Ramos (cell line): ENCODE results near the gene AAMP.
"Not testable (repeated sequence)": the region's sequence is repeated elsewhere in the genome, so short reads cannot be mapped to it uniquely, and the experiment has no call there.

ENCODE experiments used
- in situ Hi-C: fragments of 300-500 bp; cut with MboI; formaldehyde crosslinking; loops from one replicate; pipeline ENCODE4 v1.14.3; 2022; ENCODE audit warnings: low sequenced_read_pairs; ENCODE audit not compliant: unreplicated experiment

Gene AAMP

GRCh38 chr2:218269900-218270720, at the start of gene AAMP, which contains the start of gene PNKD:
Gene AAMP (minus strand): TSS chr2:218270137. CDS start chr2:218270086, 51 bp downstream.
Gene PNKD (plus strand): TSS chr2:218270519. CDS start chr2:218270536, 17 bp downstream.
- in situ Hi-C loops, result loop anchor here (5.0 kb wide), 1 partner anchor 83 kb away; no protein-coding TSS in a partner anchor

DNA sequence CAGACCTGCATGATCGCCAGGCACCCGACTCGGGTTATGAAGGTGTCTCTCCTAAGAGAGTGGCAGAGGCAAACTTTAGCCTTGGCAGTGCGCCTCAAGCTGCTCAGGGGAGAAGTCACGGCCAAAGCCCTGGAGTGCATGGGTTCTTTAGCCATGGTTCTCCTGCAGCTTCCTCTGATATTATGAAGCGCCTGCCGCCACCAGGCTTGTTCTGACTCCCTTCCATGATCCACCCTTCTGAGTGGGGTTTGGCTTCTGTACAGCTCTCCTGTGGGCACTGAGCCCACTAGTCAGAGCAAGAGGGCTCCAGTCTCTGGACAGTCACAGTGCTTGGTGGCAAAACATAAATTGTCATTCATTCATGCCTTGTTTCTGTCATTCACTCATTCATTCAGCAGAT, 48.3 kb upstream of the AAMP start:
- in situ Hi-C loops, result no loop called here

DNA sequence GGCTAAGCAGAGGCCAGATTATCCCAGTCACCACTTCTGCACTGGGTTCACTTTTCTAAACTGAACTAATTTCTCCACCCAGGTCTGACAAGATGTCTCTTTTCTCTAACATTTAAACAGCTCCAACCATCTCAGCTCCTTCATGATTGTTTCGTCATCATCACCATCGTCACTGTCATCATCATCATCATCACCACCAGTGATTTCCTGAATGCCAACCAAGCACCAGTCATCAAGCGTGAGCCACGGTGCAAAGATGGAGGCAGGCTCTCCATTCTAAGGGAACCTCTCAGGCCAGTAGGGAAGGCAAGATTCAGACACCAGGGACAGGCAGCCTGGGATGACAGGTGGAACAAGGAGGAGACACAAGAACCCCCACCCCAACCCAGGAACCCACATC, 47.9 kb upstream of the AAMP start:
- in situ Hi-C loops, result no loop called here

DNA sequence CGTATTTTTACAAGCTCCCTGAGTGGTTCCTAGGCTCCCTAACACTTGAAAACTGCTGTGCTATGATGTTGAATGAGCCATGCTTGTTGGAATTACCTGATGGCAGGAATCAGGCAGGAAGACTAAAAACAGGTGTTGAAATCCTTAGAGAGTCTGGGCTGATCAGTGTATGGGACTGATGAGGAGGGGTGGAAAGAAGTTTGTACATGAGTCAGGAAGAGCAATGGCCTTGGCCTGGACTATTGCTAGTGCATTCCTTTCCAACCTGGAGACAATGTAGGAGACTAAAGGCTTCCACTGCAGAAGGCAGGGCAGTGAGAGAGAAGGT, 47.3 kb upstream of the AAMP start:
- in situ Hi-C loops, result no loop called here

DNA sequence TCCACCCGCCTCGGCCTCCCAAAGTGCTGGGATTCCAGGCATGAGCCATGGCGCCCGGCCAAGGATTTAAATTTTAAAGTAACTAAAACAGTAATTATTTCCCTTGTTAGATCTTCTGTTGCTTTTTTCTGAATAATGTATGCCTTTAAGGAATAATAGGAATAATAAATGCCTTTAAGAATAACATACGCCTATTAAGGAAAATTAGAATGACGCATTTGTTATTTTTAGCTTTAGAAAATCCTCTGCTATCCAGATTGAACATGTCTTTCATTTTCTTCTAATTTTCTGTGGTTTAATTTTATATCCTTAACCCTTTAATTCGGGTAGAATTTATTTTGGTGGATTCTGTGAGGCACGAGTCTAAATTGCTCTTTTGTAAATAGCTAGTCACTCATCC, 45.5 kb upstream of the AAMP start:
- in situ Hi-C loops, result no loop called here

- in situ Hi-C loops, result not testable (repeated sequence)
These were observed 44.8 kb upstream of the AAMP start for GRCh38 chr2:218314764-218315163.

- in situ Hi-C loops, result no loop called here
These were observed 43.4 kb upstream of the AAMP start for GRCh38 chr2:218313356-218313755.

DNA sequence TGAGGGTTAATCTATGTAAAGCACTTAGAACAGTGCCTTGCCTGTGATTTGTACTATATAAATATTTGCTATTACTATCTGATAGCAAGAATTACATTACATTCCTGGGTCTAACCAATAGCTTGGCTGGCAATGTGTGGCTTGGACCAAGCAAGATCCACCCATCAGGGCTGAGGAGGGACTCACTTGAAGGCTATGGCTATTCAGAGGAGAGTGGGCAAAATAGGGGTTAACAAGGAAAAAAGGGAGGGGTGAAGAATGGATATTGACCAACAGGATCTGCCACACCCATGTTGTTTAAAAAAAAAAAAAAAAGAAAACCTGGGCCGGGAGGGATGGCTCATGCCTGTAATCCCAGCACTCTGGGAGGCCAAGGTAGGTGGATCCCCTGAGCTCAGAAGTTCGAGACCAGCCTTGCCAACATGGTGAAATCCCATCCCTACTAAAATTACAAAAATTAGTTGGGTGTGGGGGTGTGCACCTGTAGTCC, 42.4 kb upstream of the AAMP start:
- in situ Hi-C loops, result no loop called here

- in situ Hi-C loops, result not testable (repeated sequence)
These were observed 41.8 kb upstream of the AAMP start for GRCh38 chr2:218311541-218312266.

DNA sequence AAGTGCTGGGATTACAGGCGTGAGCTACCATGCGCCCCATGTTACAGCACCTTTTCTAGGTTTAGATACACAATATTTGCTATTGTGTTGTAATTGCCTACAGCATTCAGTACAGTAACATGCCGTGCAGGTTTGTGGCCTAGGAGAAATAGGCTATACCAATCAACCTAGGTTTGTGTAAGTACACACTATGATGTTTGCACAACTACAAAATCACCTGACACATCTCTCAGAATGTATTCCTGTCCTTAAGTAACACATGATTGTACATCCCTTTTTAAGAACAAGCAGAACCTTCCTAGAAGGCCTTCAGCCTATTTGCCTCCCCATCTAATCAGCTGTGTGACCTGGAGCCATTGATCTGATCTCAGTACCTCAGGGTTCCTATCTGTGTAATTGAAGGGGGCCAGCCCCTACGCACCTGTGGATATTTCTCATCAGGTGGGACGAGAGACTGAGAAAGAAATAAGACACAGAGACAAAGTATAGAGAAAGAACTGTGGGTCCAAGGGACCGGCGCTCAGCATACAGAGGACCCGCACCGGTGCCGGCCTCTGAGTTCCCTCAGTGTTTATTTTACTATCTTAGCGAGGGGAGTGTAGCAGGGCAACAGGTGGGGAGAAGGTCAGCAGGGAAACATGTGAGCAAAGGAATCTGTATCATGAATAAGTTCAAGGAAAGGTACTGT, 41.1 kb upstream of the AAMP start:
- in situ Hi-C loops, result no loop called here

DNA sequence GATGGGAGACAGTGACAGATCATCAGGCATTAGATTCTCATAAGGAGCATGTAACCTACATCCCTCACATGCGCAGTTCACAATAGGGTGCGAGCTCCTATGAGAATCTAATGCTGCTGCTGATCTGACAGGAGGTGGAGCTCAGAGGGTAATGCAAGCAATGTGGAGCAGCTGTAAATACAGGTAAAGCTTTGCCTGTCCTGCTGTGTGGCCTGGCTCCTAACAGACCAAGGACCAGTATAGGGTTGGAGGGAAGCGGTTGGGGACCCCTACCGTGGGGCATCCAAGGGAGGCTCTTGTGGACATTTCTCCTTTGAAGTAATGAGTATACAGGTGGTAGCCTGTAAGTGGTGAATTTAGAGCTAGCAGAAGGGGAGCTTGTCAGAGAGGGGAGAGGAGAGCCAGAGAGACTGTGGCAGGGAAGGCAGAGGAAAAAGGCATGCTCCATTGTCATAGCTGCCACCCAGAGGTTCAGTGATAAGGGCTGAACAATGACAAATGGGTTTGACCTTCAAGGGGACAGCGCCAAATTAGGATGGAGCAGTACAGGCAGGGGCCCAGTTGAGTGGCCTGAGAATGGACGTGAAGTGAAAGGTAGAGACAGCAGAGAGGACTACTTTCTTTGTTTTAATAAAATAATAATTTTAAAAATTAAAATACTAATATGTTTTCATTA, 37.6 kb upstream of the AAMP start:
- in situ Hi-C loops, result no loop called here

GRCh38 chr2:218306184-218306920, 36.4 kb upstream of the AAMP start:
- in situ Hi-C loops, result no loop called here

DNA sequence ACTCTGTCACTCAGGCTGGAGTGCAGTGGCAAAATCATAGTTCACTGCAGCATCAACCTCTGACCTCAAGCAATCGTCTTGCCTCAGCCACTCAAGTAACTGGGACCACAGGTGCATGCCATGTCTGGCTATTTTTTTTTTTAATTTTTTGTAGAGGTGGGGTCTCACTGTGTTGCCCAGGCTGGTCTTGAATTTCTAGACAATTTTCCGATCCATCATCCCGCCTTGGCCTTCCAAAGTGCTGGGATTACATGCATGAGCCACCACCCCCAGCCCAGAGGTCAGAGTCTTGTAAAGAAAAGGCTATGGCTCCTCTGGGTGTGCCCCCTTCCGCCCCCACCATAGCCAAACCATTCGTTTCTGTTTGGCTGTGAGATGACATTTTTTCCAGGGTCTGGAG, 35.4 kb upstream of the AAMP start:
- in situ Hi-C loops, result no loop called here

DNA sequence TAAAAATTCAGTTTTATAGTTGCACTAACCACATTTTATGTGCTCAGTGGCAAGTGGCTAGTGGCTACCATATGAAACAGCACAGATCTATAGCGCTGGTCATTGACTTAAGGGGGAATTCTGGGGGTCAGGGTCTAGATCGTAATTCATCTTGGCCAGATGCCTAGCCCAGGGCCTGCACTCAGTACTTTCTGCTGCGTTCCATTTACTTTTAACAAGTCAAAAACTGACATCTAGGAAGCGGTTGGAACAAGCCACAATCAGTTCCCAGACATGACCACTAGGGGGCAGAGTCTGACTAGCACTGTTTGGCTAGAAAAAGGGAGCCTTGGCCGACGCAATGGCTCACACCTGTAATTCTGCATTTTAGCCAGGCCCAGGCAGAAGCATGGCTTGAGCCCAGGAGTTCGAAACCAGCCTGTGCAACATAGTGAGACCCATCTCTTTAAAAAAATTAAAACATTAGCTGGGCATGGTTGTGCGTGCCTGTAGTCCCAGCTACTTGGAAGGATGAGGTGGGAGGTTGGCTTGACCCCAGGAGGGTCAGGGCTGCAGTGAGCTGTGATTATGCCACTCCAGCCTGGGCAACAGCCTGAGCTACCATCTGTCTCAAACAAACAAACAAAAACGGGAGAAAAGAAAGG, 31.4 kb upstream of the AAMP start:
- in situ Hi-C loops, result loop anchor here (5.0 kb wide), 1 partner anchor 56 kb away; the partner anchor contains the start of gene CATIP

DNA sequence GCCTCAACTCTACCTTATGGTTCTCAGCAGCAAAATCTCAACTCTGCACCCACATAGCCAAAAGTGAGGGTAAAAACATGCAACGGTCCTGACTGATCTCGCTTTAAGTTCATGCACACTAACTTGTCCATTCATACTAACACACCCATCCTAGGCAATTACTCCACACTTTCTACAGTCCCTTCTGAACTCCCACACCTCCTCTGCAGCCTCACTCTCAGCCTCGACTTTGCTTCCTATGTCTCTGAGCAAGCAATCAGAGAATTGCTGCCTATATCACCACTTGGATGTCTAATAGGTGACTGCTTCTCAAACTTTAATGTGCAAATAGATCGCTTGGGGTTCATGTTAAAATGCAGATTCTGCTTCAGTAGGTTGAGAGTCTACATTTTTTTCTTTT, 30.2 kb upstream of the AAMP start:
- in situ Hi-C loops, result loop anchor here (5.0 kb wide), 1 partner anchor 57 kb away; the partner anchor contains the start of gene CATIP

DNA sequence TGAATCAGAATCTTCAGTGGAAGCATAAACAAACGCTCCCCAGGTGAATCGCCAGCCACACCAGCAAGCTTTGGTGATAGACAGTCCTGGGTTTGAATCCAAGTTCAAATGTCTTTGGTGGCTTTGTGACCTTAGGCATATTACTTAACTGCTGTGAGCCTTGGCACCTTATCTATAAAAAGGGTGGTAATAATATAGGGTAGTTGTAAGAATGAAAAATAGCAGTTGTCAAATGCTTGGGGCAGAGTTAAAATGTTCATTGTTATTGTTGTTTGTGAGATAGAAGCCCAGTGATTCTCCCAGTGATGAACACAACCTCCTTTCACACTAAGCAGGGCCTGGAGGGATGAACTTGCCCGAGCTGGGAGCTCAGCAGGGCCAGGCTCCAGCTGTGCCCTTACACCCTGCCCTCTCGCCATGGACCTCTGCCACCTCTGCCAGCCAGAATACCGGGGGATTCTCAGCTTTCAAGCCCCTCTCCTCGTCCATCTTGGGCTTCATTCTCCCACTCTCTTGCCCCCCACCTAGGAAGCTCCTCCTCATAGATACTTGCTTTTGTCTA, 28.5 kb upstream of the AAMP start:
- in situ Hi-C loops, result loop anchor here (5.0 kb wide), 1 partner anchor 99 kb away; the partner anchor contains the start of gene CTDSP1

GRCh38 chr2:218296847-218297246, 26.9 kb upstream of the AAMP start:
- in situ Hi-C loops, result loop anchor here (5.0 kb wide), 1 partner anchor 100 kb away; the partner anchor contains the start of gene CTDSP1

DNA sequence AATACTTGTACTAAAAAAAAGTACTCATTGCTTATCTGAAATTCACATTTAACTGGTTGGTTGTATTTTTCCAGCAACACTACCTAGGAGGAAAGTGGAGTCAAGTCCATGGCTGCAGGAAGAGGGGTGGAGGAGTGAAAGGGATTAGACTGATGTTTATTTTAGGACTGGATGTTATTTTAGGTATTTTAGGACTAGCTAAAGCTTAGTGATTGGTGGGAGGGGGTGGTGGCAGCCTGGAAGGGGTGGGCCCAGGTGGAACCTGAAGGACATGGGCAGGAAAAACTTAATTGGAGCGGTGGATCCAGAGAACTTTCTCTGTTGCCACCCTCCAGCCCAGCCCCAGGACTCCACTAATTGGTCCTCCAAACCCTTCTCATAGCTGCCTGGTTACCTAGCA, 26.3 kb upstream of the AAMP start:
- in situ Hi-C loops, result loop anchor here (5.0 kb wide), 1 partner anchor 101 kb away; the partner anchor contains the start of gene CTDSP1
